Uterus (tissue), 4 donors: ENCODE results near the gene PPME1. TPM values are rescaled to one million over a fixed set of nuclear protein-coding genes. Genes with fewer than 3 reads are reported as not detected.
"Not testable (repeated sequence)": the region's sequence is repeated elsewhere in the genome, so short reads cannot be mapped to it uniquely, and the experiment has no call there.

Experiments used
- DNase-seq, 2 donors: peaks; one replicate each; pipeline ENCODE4 v3.0.0-alpha.2; 2019 to 2020
- H3K27ac ChIP-seq, 2 donors: fragments of 200-600 bp; sonication (generic); 1 replicate in 1 of 2; 2 replicates in 1 of 2; pipeline ENCODE4 v1.5.1; 2016 to 2018
- H3K27me3 ChIP-seq, 2 donors: fragments of 200-600 bp; sonication (generic); one replicate each; pipeline ENCODE4 v1.5.1; 2018 to 2019; ENCODE audit warnings: control low read depth in 1 of 2
- H3K36me3 ChIP-seq, 2 donors: fragments of 200-600 bp; sonication (generic); one replicate each; pipeline ENCODE4 v1.5.1; 2019; ENCODE audit warnings: control low read depth in 1 of 2
- H3K4me1 ChIP-seq, 2 donors: fragments of 200-600 bp; sonication (generic); one replicate each; pipeline ENCODE4 v1.5.1; 2018 to 2019; ENCODE audit warnings: control low read depth in 1 of 2
- H3K4me3 ChIP-seq, 2 donors: fragments of 200-600 bp; sonication (generic); 1 replicate in 1 of 2; 2 replicates in 1 of 2; pipeline ENCODE4 v1.5.1; 2018 to 2019; ENCODE audit warnings: mild to moderate bottlenecking in 1 of 2
- H3K9me3 ChIP-seq, 2 donors: fragments of 200-600 bp; sonication (generic); one replicate each; pipeline ENCODE4 v1.5.1; 2019; ENCODE audit warnings: control low read depth in 1 of 2
- CTCF ChIP-seq, 4 experiments: fragments of 200-600 bp in 2 of 4; fragments of 450-650 bp in 2 of 4; sonication (generic) in 2 of 4; IDR thresholded peaks; one replicate each; pipeline ENCODE4 v1.5.1; 2016 to 2019; ENCODE audit warnings: antibody characterized with exemption in 4 of 4, mild to moderate bottlenecking in 2 of 4, moderate library complexity in 1 of 4
- POLR2A ChIP-seq, 2 donors: fragments of 450-650 bp; IDR thresholded peaks; one replicate each; pipeline ENCODE4 v1.6.1; 2016; ENCODE audit warnings: antibody characterized with exemption in 2 of 2, mild to moderate bottlenecking in 1 of 2, moderate library complexity in 1 of 2
- intact Hi-C: fragments of 100-400 bp; cut with DNase I; formaldehyde crosslinking; loops from one replicate; pipeline ENCODE4 v1.15.1; 2023; ENCODE audit warnings: low total_unique reads
- total RNA-seq, 4 donors: library from RNA; depleted of rRNA in 3 of 4; stranded (reverse); fragments of >200 nt in 3 of 4; gene quantifications; one replicate each; pipeline versions ENCODE4 v1.1.0 to v1.2.4, GENCODE V29; 2014 to 2023
- donor health status: DM: yes; HTN: yes; CAD: no.

The PPME1 gene
- total RNA-seq, 4 donors from 2014 or later: 12.6 to 60.0 (median 45.3) TPM

- Histone ChIP-seq H3K4me1 (no peaks in the 10 kb centered on the region), H3K9me3 (no peaks in the 10 kb centered on the region), H3K27me3 (no peaks in the 10 kb centered on the region), H3K27ac (peak overlapping the region; percentile 55 to 72), H3K4me3 (no peak overlapping the region), H3K36me3 (no peaks in the 10 kb centered on the region)
- DNase-seq: no peak
- TF ChIP-seq POLR2A (IDR thresholded peaks at IDR 0.05) (no peak), CTCF (IDR thresholded peaks at IDR 0.05) (no peak)
- intact Hi-C loops: no loop called here
Measured at GRCh38 chr11:74139151-74139918, 31.8 kb upstream of the PPME1 start.

GRCh38 chr11:74139919-74140431 is 31.1 kb upstream of the PPME1 start:
- H3K4me1 ChIP-seq, H3K9me3 ChIP-seq, H3K4me3 ChIP-seq, H3K36me3 ChIP-seq, H3K27ac ChIP-seq, intact Hi-C loops, DNase-seq, H3K27me3 ChIP-seq: not testable (repeated sequence)

- H3K27me3 ChIP-seq: no peaks in the 10 kb centered on the region
- DNase-seq: no peak
- intact Hi-C loops: no loop called here
- no peak overlapping the region for H3K27ac ChIP-seq
- no peaks in the 10 kb centered on the region for H3K9me3 ChIP-seq
- no peaks in the 10 kb centered on the region for H3K4me1 ChIP-seq
- no peak overlapping the region for H3K4me3 ChIP-seq
- H3K36me3 ChIP-seq: no peaks in the 10 kb centered on the region
- TF ChIP-seq POLR2A (IDR thresholded peaks at IDR 0.05): no peak
- no peak for TF ChIP-seq CTCF (IDR thresholded peaks at IDR 0.05)
Measured at GRCh38 chr11:74141241-74141695, 29.8 kb upstream of the PPME1 start.

- Histone ChIP-seq H3K4me3 (no peak overlapping the region), H3K4me1 (no peaks in the 10 kb centered on the region), H3K9me3 (no peaks in the 10 kb centered on the region), H3K27me3 (no peaks in the 10 kb centered on the region), H3K27ac (no peak overlapping the region), H3K36me3 (no peaks in the 10 kb centered on the region)
- no peak for DNase-seq
- TF ChIP-seq POLR2A (IDR thresholded peaks at IDR 0.05): no peak
- no peak for TF ChIP-seq CTCF (IDR thresholded peaks at IDR 0.05)
- intact Hi-C loops: no loop called here
Measured at GRCh38 chr11:74141908-74142307, 29.2 kb upstream of the PPME1 start.

- no peaks in the 10 kb centered on the region for H3K36me3 ChIP-seq
- no peaks in the 10 kb centered on the region for H3K27me3 ChIP-seq
- DNase-seq: no peak
- H3K27ac ChIP-seq: no peak overlapping the region
- no peaks in the 10 kb centered on the region for H3K4me1 ChIP-seq
- no peak overlapping the region for H3K4me3 ChIP-seq
- no peaks in the 10 kb centered on the region for H3K9me3 ChIP-seq
- TF ChIP-seq POLR2A (IDR thresholded peaks at IDR 0.05) (no peak), CTCF (IDR thresholded peaks at IDR 0.05) (no peak)
- intact Hi-C loops: no loop called here
Measured at GRCh38 chr11:74142624-74143023, 28.5 kb upstream of the PPME1 start.
